ENCODE data around the gene GAP43.
"Not testable (repeated sequence)": the region's sequence is repeated elsewhere in the genome, so short reads cannot be mapped to it uniquely, and the experiment has no call there.

GAP43 gene

DNA sequence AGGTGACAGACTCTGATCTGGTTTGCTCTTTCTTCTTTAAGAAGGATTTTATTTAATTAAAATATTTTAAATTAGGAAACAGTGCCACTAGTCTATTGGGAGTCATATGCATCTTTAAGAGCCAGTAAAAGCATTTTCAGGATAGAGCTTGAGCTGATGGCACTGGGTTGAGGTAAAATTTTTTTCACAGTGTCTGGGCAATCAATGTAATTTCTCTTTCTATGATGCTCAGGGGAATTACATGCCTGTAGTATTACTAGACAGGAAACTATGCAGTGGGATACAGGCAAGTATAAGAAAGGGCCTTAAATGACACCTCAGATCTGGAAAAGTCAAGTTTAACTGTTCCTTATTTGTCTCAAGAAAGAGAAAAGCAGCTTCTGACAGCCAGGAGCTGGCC is 76.4 kb downstream of the GAP43 start:
- DNase-seq = no peak

- no peak for DNase-seq
These were observed 79.3 kb downstream of the GAP43 start for GRCh38 chr3:115702598-115702997.

GRCh38 chr3:115704661-115705338 is 81.5 kb downstream of the GAP43 start:
- DNase-seq = no peak

DNA sequence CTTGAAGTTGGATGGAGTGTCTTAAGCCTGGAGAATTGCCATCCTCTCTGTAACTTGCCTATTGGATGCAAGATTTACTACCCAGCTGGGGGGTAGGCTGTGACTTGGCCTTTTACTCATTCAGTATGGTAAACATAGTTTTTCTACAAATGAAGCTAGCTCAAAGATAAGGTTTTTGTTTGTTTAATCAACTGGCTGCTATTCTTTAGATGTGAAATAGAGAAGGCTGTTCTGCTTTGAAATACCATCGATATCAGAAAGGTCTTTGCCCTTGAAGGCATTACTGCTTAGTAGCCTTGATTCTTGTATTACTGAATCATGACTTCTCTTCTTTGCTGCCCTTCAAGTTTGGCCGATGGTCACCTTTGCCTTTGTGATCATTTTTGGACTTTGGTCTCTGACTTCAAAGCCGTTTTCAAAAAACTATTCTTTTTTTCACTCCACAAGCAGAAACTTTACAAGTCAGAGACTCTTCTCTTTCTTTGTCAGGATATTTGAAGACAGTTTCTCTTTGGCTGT is 83.1 kb downstream of the GAP43 start:
- no peak for DNase-seq

DNA sequence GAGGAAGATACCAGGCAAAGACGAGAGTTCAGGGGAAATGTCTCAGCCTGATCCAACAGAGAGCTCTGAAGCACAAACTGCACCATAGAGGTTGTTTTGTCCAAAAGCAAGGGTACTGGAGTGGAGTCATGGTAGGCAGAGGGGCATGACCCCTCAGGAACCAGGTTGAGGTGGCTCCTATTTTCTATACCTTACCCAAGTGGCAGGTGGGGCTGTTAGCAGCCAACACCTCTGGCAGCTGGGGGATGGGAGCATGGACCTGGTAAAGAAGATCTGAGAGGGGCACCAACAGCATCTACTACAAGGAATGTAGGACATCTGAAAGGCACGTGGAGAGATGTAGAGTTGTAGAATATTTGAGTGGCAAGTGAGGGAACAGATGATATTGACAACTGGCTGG is 85.2 kb downstream of the GAP43 start:
- no peak for DNase-seq

DNA sequence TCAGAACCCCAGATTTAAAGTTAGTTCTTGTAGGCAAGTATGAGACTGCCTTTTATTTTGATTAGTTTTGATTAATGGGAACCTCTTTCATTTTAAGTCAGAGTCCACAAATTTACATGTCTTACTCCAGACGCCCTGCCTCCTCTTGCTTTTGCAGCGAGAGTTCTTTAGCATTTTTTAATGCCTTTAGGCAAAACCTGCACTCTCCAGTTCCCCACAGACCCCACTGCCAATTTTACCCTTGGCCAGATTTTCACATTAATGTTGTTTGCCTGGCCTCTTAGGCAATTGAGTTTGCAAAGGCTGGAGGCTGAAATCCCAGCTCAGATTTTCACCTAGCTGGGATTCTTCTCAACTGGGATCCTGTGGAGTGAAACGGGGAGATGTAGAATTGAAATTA is 85.8 kb downstream of the GAP43 start:
- no peak for DNase-seq

- no peak for DNase-seq
These were observed 86.6 kb downstream of the GAP43 start for GRCh38 chr3:115709931-115710330.

DNA sequence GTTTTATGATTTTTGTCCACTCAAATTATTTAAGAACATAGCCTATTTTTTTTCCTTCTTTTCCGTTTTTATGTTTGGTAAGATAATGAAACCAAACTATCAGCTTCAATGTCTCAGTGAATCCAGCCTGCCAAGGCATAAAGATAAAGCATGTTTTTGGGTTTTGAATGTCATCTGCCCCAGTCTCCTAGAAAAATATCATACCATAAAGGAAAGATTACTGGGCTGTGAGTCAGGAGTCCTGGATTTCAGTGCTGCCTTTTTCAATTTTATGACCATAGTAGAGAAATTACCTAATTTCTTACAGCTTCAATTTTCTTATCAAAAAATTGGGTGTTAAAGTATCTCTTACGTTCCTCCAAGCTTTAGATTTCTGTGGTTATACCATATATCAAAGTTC is 87.5 kb downstream of the GAP43 start:
- DNase-seq = no peak

- DNase-seq = no peak
These were observed 89.6 kb downstream of the GAP43 start for GRCh38 chr3:115712871-115713270.

DNA sequence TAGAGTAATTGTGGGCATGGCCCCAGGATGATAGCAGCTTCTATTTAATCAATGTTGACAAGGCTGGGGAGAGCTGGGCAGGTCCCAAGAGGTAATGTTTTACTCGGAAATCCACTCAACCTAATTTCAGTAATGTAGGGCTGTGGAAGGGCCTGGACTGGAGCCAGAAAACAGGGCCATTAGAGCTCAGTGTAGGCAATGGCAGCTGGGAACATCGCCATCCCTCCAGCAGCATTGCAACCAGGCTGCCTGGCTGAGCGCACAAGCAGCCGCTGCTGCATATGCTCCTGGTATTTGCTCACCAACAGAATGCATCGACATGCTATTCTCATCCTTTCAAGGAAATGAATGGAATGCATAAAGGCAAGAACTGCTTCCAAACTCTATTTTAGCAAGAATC is 90.0 kb downstream of the GAP43 start:
- peak; percentile 91 for DNase-seq

- no peak for DNase-seq
These were observed 92.0 kb downstream of the GAP43 start for GRCh38 chr3:115715241-115715745.

DNA sequence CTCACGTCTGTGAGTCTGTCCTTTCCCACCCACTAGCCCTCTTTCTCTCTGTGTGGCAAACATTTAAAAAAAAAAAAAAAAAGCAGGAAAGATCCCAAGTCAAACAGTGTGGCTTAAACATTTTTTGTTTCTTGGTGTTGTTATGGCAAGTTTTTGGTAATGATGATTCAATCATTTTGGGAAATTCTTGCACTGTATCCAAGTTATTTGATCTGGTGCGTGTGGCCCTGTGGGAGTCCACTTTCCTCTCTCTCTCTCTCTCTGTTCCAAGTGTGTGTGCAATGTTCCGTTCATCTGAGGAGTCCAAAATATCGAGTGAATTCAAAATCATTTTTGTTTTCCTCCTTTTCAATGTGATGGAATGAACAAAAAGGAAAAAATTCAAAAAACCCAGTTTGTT is 97.7 kb downstream of the GAP43 start:
- DNase-seq = no peak

DNA sequence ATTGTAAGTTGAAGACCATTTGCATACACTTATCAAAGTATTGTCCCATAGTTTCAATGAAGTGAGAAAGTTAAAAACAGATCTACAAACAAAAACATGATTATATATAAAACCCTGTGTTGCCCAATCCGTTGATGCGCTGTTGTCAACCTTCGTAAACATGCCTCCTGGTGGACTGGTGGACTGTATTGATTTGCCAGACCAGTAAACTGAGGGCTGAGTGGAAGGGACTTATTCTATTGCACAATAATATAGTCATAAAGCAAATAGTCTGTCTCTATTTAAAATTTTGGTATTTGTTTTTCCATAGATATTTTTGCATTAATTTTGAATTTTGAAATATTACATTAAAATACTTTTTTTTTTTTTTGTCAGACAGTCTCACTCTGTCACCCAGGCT is 102.5 kb downstream of the GAP43 start:
- no peak for DNase-seq

DNA sequence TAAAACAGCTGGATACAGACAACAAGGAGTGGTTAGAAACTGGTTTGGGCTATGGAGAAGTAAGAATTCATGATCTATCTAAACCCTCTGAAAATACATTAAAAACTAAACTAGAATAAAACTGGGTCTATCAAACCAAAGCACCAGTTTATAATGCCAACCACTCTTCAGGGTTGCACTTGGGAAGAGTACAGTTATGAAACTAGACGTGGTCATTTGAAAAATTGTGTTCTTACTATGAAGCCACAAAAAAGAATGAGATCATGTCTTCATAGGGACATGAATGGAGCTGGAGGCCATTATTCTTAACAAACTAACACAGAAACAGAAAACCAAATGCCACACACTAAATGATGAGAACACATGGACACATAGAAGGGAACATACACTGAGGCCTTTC is 103.8 kb downstream of the GAP43 start:
- no peak for DNase-seq

GRCh38 chr3:115728013-115728412 is 104.7 kb downstream of the GAP43 start:
- DNase-seq = no peak

GRCh38 chr3:115736341-115736740 is 113.0 kb downstream of the GAP43 start:
- DNase-seq = not testable (repeated sequence)

DNA sequence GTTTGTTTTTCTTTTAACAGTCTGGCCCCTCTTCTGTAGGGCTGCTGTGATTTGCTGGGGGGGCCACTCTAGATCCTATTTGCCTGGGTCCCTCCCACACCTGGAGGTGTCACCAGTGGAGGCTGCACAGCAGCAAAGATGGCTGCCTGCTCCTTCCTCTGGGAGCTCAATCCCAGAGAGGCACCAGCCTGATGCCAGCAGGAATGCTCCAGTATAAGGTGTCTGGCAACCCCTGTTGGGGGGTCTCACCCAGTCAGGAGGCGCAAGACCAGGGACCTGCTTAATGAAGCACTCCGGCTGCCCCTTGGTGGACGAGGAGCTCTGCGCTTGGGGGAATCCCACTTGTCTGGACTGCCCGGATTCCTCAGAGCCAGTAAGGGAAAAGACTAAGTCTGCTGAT is 118.3 kb downstream of the GAP43 start:
- no peak for DNase-seq

- not testable (repeated sequence) for DNase-seq
These were observed 121.2 kb downstream of the GAP43 start for GRCh38 chr3:115744516-115744915.

DNA sequence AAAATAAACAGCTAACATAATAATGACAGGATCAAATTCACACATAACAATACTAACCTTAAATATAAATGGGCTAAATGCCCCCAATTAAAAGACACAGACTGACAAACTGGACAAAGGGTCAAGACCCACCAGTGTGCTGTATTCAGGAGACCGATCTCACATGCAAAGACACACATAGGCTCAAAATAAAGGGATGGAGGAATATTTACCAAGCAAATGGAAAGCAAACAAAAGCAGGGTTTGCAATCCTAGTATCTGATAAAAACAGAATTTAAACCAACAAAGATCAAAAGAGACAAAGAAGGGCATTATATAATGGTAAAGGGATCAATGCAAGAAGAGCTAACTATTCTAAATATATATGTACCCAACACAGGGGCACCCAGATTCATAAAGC is 129.7 kb downstream of the GAP43 start:
- DNase-seq = not testable (repeated sequence)

DNA sequence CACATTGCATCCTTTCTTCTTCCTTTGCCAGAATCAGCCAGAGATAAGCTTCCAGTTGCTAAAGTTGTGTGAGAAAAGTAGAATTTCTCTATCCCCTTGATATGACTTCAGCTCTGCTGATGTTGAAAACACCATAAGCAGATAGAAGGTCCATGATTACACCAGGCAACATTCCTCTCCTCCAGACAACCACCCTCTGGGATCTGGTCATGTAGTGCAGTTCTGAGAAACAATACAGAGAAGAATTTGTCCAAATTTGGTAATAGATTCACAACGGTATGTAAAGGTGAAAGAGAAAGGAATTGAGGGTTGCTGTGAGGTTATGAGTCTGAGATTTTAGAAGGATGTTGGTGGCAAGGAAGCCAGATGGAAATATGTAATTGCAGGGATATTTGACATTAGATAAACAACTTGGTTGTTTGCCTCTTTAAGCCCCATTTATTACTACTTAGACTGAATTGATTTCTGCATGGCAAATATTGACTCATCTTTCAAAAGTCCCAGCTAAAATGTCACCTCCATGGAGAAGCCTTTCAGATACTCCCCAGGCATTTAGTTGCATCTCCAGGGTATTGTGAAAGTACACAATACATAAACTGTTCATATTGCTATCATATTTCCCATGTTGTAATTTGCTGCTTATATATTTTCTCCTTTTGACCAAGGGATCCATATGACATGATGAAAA is 134.9 kb downstream of the GAP43 start:
- DNase-seq = peak; percentile 76

GRCh38 chr3:115760716-115761115 is 137.4 kb downstream of the GAP43 start:
- no peak for DNase-seq

DNA sequence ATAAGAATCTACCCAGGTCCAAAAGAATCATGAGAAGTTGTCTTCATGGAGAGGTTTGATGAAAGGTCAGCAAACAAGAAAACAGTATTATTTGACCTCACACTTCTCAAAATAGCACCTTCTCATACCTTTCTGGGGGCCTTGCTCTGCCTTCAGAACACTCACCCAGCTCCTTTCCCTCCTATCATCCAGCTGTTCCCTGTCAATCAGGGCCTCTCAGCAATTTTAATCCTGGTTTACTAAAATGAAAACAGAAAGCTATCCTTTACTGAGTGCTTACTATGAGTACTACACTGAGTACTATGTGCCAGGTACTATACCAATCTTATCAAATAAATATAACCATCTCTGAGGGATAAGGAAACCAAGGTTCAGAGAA is 138.6 kb downstream of the GAP43 start:
- DNase-seq = no peak

DNA sequence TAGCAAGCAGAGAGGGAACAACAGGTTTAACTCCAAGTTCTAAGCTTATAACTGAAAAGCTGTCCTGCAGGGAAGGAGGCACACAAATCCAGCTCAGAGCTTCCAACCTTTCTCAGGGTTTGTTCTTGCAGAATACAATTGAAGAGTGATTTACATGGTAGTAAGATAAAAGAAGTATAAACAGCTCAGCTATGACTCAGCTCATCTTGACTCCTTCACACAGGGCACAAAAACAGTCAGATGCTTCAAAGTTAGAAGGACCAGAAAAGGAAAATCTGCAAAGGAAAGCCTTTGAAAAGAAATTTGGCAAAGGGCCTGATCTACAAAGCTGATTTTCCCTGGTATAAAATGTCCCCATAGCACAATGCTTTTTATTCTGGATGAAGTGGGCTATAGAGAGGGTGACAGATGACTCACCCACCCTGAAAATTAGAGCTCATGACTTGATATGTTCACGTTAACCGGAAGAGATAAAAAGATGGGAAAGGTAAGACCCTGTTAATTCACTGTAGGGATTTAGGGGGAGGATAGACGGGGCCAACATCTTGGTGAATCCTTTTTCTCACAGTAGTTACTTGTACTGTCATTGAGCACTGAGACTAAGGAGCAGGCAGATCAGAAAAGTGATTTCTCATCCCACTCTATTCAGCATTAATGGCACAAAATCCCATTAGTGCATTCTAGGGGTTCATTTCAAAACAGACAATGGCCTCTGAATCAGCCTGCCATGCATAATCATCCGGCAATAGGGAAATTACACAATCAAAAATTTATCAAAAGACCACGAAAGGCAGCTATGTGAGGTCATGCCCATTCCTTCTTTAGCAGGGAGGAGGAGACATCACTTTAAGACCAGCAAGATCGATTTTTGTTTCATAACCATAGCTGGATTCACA is 143.5 kb downstream of the GAP43 start:
- DNase-seq = no peak

Measured in NCI-H2081 treated with DMSO at 0.1 percent for 48 hours (cell line).